Smooth muscle cell (in vitro differentiated cells): ENCODE results near the gene TEKT3. TPM values are rescaled to one million over a fixed set of nuclear protein-coding genes. Genes with fewer than 3 reads are reported as not detected.

Experiments used
- DNase-seq: peaks from one replicate; lab custom pipeline; 2025; ENCODE audit not compliant: unreplicated experiment; lab: John Stamatoyannopoulos, UW
- H2AFZ ChIP-seq: fragments of 200-600 bp; sonication (generic); 2 replicates; pipeline ENCODE4 v1.6.0; 2016; ENCODE audit warnings: antibody characterized with exemption, low read depth, mild to moderate bottlenecking
- H3F3A ChIP-seq: fragments of 200-600 bp; sonication (generic); 2 replicates; pipeline ENCODE4 v1.6.0; 2017; ENCODE audit warnings: antibody characterized with exemption, low read depth
- H3K27ac ChIP-seq: fragments of 200-600 bp; sonication (generic); 2 replicates; pipeline ENCODE4 v1.5.1; 2016; ENCODE audit warnings: low read depth, mild to moderate bottlenecking
- H3K27me3 ChIP-seq: fragments of 200-600 bp; sonication (generic); 2 replicates; pipeline ENCODE4 v1.6.1; 2016; ENCODE audit warnings: low read depth, mild to moderate bottlenecking
- H3K36me3 ChIP-seq: fragments of 200-600 bp; sonication (generic); 2 replicates; pipeline ENCODE4 v1.5.1; 2016; ENCODE audit warnings: low read depth
- H3K4me1 ChIP-seq: fragments of 200-600 bp; sonication (generic); 2 replicates; pipeline ENCODE4 v1.5.1; 2016; ENCODE audit warnings: low read depth
- H3K4me2 ChIP-seq: fragments of 200-600 bp; sonication (generic); 2 replicates; pipeline ENCODE4 v1.6.0; 2016; ENCODE audit warnings: mild to moderate bottlenecking
- H3K4me3 ChIP-seq: fragments of 200-600 bp; sonication (generic); 2 replicates; pipeline ENCODE4 v1.5.1; 2016; ENCODE audit warnings: mild to moderate bottlenecking
- H3K79me2 ChIP-seq: fragments of 200-600 bp; sonication (generic); 2 replicates; pipeline ENCODE4 v1.6.0; 2016; ENCODE audit warnings: low read depth, mild to moderate bottlenecking
- H3K9ac ChIP-seq: fragments of 200-600 bp; sonication (generic); 2 replicates; pipeline ENCODE4 v1.6.0; 2016; ENCODE audit warnings: low read depth
- H3K9me3 ChIP-seq: fragments of 200-600 bp; sonication (generic); replicated peaks from 2 replicates; pipeline ENCODE4 v1.5.1; 2016; ENCODE audit warnings: low read depth
- H4K20me1 ChIP-seq: fragments of 200-600 bp; sonication (generic); 2 replicates; pipeline ENCODE4 v1.6.0; 2016; ENCODE audit warnings: low read depth
- CTCF ChIP-seq: fragments of 200-600 bp; sonication (generic); IDR thresholded peaks from 2 replicates; pipeline ENCODE4 v1.5.1; 2017; ENCODE audit warnings: borderline replicate concordance, mild to moderate bottlenecking, antibody characterized with exemption; ENCODE audit not compliant: insufficient read depth, poor library complexity, severe bottlenecking
- WGBS: methylation state at CpG from one replicate; pipeline ENCODE4 v1.1.7; 2016; ENCODE audit warnings: low lambda C conversion rate; 5-methylcytosine and 5-hydroxymethylcytosine counted together
- polyA plus RNA-seq: library from polyadenylated mRNA; unstranded; fragments of >200 nt; fragmentation: Nextera tagmentation; extraction: Ambion mirVana; gene quantifications from 2 replicates; pipeline ENCODE4 v1.2.1, GENCODE V29; 2016
- total RNA-seq: library from RNA; depleted of rRNA; stranded (reverse); fragments of >200 nt; gene quantifications from 2 replicates; pipeline ENCODE4 v1.2.3, GENCODE V29; 2014

Gene TEKT3
- total and polyA plus RNA-seq, 2 experiments from 2014 or later, result 0.09 to 1.00 TPM

- 78% methylated on average over 6 of the region's 6 CpGs for WGBS
Observed at GRCh38 chr17:15363702-15364101, 22.3 kb upstream of the TEKT3 start.

GRCh38 chr17:15361592-15361991 is 20.2 kb upstream of the TEKT3 start:
- Histone ChIP-seq H3K4me2 (peak overlapping the region; percentile 76), H2AFZ (peak overlapping the region; percentile 21), H3K4me3 (no peak overlapping the region), H3K36me3 (peaks cover 3% of the 10 kb centered on the region), H3K27me3 (no peaks in the 10 kb centered on the region), H3K9me3 (no peaks in the 10 kb centered on the region), H3K79me2 (no peaks in the 10 kb centered on the region), H4K20me1 (no peaks in the 10 kb centered on the region), H3K4me1 (no peaks in the 10 kb centered on the region), H3K9ac (peak overlapping the region; percentile 56), H3K27ac (peak overlapping the region; percentile 86), H3F3A (no peaks in the 10 kb centered on the region)
- TF ChIP-seq CTCF, result no peak
- DNase-seq, result no peak
- WGBS, result 86% methylated on average over 2 of the region's 2 CpGs

More at GRCh38 chr17:15363702-15364101, 22.3 kb upstream of the TEKT3 start:
- H3K36me3 ChIP-seq, result peaks cover 3% of the 10 kb centered on the region
- H3K27me3 ChIP-seq, result no peaks in the 10 kb centered on the region
- no peak for DNase-seq
- H3K4me1 ChIP-seq, result no peaks in the 10 kb centered on the region
- no peaks in the 10 kb centered on the region for H3K79me2 ChIP-seq
- H3K4me2 ChIP-seq, result no peak overlapping the region
- no peak overlapping the region for H2AFZ ChIP-seq
- TF ChIP-seq CTCF, result no peak
- no peaks in the 10 kb centered on the region for H3K9me3 ChIP-seq
- no peak overlapping the region for H3K27ac ChIP-seq
- no peaks in the 10 kb centered on the region for H3F3A ChIP-seq
- H3K9ac ChIP-seq, result no peak overlapping the region
- H4K20me1 ChIP-seq, result no peaks in the 10 kb centered on the region
- H3K4me3 ChIP-seq, result no peak overlapping the region

- no peak overlapping the region for H3K4me3 ChIP-seq
- 12% methylated on average over 7 of the region's 7 CpGs for WGBS
- peak overlapping the region; percentile 56 for H3K9ac ChIP-seq
- no peaks in the 10 kb centered on the region for H3F3A ChIP-seq
- peak overlapping the region; percentile 86 for H3K27ac ChIP-seq
- DNase-seq, result no peak
- no peak for TF ChIP-seq CTCF
- no peaks in the 10 kb centered on the region for H3K79me2 ChIP-seq
- H2AFZ ChIP-seq, result peak overlapping the region; percentile 21
- no peaks in the 10 kb centered on the region for H3K4me1 ChIP-seq
- H4K20me1 ChIP-seq, result no peaks in the 10 kb centered on the region
- no peaks in the 10 kb centered on the region for H3K27me3 ChIP-seq
- H3K4me2 ChIP-seq, result peak overlapping the region; percentile 76
- no peaks in the 10 kb centered on the region for H3K36me3 ChIP-seq
- no peaks in the 10 kb centered on the region for H3K9me3 ChIP-seq
Observed at GRCh38 chr17:15361151-15361550, 19.8 kb upstream of the TEKT3 start.

GRCh38 chr17:15354256-15354655 is 12.9 kb upstream of the TEKT3 start:
- H3K79me2 ChIP-seq, result no peaks in the 10 kb centered on the region
- peaks cover 3% of the 10 kb centered on the region for H3F3A ChIP-seq
- no peak overlapping the region for H3K4me3 ChIP-seq
- no peaks in the 10 kb centered on the region for H3K4me1 ChIP-seq
- H3K36me3 ChIP-seq, result no peaks in the 10 kb centered on the region
- H3K27me3 ChIP-seq, result no peaks in the 10 kb centered on the region
- no peak for TF ChIP-seq CTCF
- H3K4me2 ChIP-seq, result no peak overlapping the region
- DNase-seq, result no peak
- WGBS, result 97% methylated on average over 3 of the region's 3 CpGs
- no peak overlapping the region for H2AFZ ChIP-seq
- no peak overlapping the region for H3K27ac ChIP-seq
- H3K9ac ChIP-seq, result no peak overlapping the region
- H3K9me3 ChIP-seq, result no peaks in the 10 kb centered on the region
- no peaks in the 10 kb centered on the region for H4K20me1 ChIP-seq
